ENCODE data around the gene OVOL2.
"Not testable (repeated sequence)": the region's sequence is repeated elsewhere in the genome, so short reads cannot be mapped to it uniquely, and the experiment has no call there.

Gene OVOL2

GRCh38 chr20:18046535-18046934 lies 11.2 kb downstream of the OVOL2 start:
- Histone ChIP-seq H3K4me3 (no peak overlapping the region), H3K36me3 (replicated peaks) (no peaks in the 10 kb centered on the region), H3K9me3 (no peaks in the 10 kb centered on the region), H3K27me3 (ENCODE audit: low read depth) (no peaks in the 10 kb centered on the region), H3K4me1 (no peaks in the 10 kb centered on the region)
- in situ Hi-C loops (cut with MboI; ENCODE audit: low sequenced_read_pairs), result no loop called here
- DNase-seq (ENCODE audit: low spot score in 2 of 2), result no peak

GRCh38 chr20:18042229-18042628 lies 15.5 kb downstream of the OVOL2 start:
- no peaks in the 10 kb centered on the region for H3K27me3 ChIP-seq (ENCODE audit: low read depth)
- no peak for DNase-seq (ENCODE audit: low spot score in 2 of 2)
- no peaks in the 10 kb centered on the region for H3K4me1 ChIP-seq
- no peaks in the 10 kb centered on the region for H3K9me3 ChIP-seq
- no peaks in the 10 kb centered on the region for H3K36me3 ChIP-seq (replicated peaks)
- in situ Hi-C loops (cut with MboI; ENCODE audit: low sequenced_read_pairs), result no loop called here
- H3K4me3 ChIP-seq, result no peak overlapping the region

GRCh38 chr20:18041462-18041861 lies 16.3 kb downstream of the OVOL2 start:
- Histone ChIP-seq H3K27me3 (ENCODE audit: low read depth) (no peaks in the 10 kb centered on the region), H3K36me3 (replicated peaks) (no peaks in the 10 kb centered on the region), H3K4me3 (no peak overlapping the region), H3K4me1 (no peaks in the 10 kb centered on the region), H3K9me3 (no peaks in the 10 kb centered on the region)
- in situ Hi-C loops (cut with MboI; ENCODE audit: low sequenced_read_pairs), result no loop called here
- no peak for DNase-seq (ENCODE audit: low spot score in 2 of 2)

GRCh38 chr20:18039063-18039462 lies 18.7 kb downstream of the OVOL2 start:
- in situ Hi-C loops (cut with MboI; ENCODE audit: low sequenced_read_pairs), result no loop called here
- no peaks in the 10 kb centered on the region for H3K36me3 ChIP-seq (replicated peaks)
- H3K4me3 ChIP-seq, result no peak overlapping the region
- DNase-seq (ENCODE audit: low spot score in 2 of 2), result no peak
- H3K27me3 ChIP-seq (ENCODE audit: low read depth), result no peaks in the 10 kb centered on the region
- no peaks in the 10 kb centered on the region for H3K9me3 ChIP-seq
- no peaks in the 10 kb centered on the region for H3K4me1 ChIP-seq

- H3K27me3 ChIP-seq (ENCODE audit: low read depth), result no peaks in the 10 kb centered on the region
- H3K36me3 ChIP-seq (replicated peaks), result no peaks in the 10 kb centered on the region
- H3K4me1 ChIP-seq, result no peaks in the 10 kb centered on the region
- DNase-seq (ENCODE audit: low spot score in 2 of 2), result no peak
- in situ Hi-C loops (cut with MboI; ENCODE audit: low sequenced_read_pairs), result no loop called here
- H3K4me3 ChIP-seq, result no peak overlapping the region
- no peaks in the 10 kb centered on the region for H3K9me3 ChIP-seq
These were observed 23.7 kb downstream of the OVOL2 start for GRCh38 chr20:18034039-18034438.

- Histone ChIP-seq H3K4me1 (no peaks in the 10 kb centered on the region), H3K4me3 (no peak overlapping the region), H3K9me3 (no peaks in the 10 kb centered on the region), H3K36me3 (replicated peaks) (no peaks in the 10 kb centered on the region), H3K27me3 (ENCODE audit: low read depth) (no peaks in the 10 kb centered on the region)
- no peak for DNase-seq (ENCODE audit: low spot score in 2 of 2)
- in situ Hi-C loops (cut with MboI; ENCODE audit: low sequenced_read_pairs), result no loop called here
These were observed 24.5 kb downstream of the OVOL2 start for GRCh38 chr20:18032977-18033892.

- no peaks in the 10 kb centered on the region for H3K4me1 ChIP-seq
- H3K4me3 ChIP-seq, result no peak overlapping the region
- no peaks in the 10 kb centered on the region for H3K9me3 ChIP-seq
- H3K27me3 ChIP-seq (ENCODE audit: low read depth), result no peaks in the 10 kb centered on the region
- H3K36me3 ChIP-seq (replicated peaks), result no peaks in the 10 kb centered on the region
- DNase-seq (ENCODE audit: low spot score in 2 of 2), result no peak
- in situ Hi-C loops (cut with MboI; ENCODE audit: low sequenced_read_pairs), result no loop called here
These were observed 25.7 kb downstream of the OVOL2 start for GRCh38 chr20:18031888-18032509.

GRCh38 chr20:18031050-18031449 lies 26.7 kb downstream of the OVOL2 start:
- Histone ChIP-seq H3K36me3 (replicated peaks) (no peaks in the 10 kb centered on the region), H3K27me3 (ENCODE audit: low read depth) (no peaks in the 10 kb centered on the region), H3K4me3 (no peak overlapping the region), H3K9me3 (no peaks in the 10 kb centered on the region), H3K4me1 (no peaks in the 10 kb centered on the region)
- in situ Hi-C loops (cut with MboI; ENCODE audit: low sequenced_read_pairs), result no loop called here
- no peak for DNase-seq (ENCODE audit: low spot score in 2 of 2)

GRCh38 chr20:18030020-18030419 lies 27.7 kb downstream of the OVOL2 start:
- Histone ChIP-seq H3K9me3 (no peaks in the 10 kb centered on the region), H3K4me1 (no peaks in the 10 kb centered on the region), H3K36me3 (replicated peaks) (no peaks in the 10 kb centered on the region), H3K27me3 (ENCODE audit: low read depth) (no peaks in the 10 kb centered on the region), H3K4me3 (no peak overlapping the region)
- DNase-seq (ENCODE audit: low spot score in 2 of 2), result no peak
- in situ Hi-C loops (cut with MboI; ENCODE audit: low sequenced_read_pairs), result no loop called here

GRCh38 chr20:18027011-18027410 lies 30.7 kb downstream of the OVOL2 start:
- H3K27me3 ChIP-seq (ENCODE audit: low read depth); in situ Hi-C loops (cut with MboI; ENCODE audit: low sequenced_read_pairs); DNase-seq (ENCODE audit: low spot score in 2 of 2); H3K36me3 ChIP-seq (replicated peaks); H3K4me3 ChIP-seq; H3K4me1 ChIP-seq; H3K9me3 ChIP-seq: not testable (repeated sequence)

- Histone ChIP-seq H3K9me3 (no peaks in the 10 kb centered on the region), H3K27me3 (ENCODE audit: low read depth) (no peaks in the 10 kb centered on the region), H3K4me3 (no peak overlapping the region), H3K4me1 (no peaks in the 10 kb centered on the region), H3K36me3 (replicated peaks) (no peaks in the 10 kb centered on the region)
- in situ Hi-C loops (cut with MboI; ENCODE audit: low sequenced_read_pairs), result no loop called here
- DNase-seq (ENCODE audit: low spot score in 2 of 2), result no peak
These were observed 33.0 kb downstream of the OVOL2 start for GRCh38 chr20:18024606-18025127.

- H3K4me3 ChIP-seq, result no peak overlapping the region
- H3K36me3 ChIP-seq (replicated peaks), result no peaks in the 10 kb centered on the region
- no peaks in the 10 kb centered on the region for H3K9me3 ChIP-seq
- no peaks in the 10 kb centered on the region for H3K27me3 ChIP-seq (ENCODE audit: low read depth)
- DNase-seq (ENCODE audit: low spot score in 2 of 2), result no peak
- in situ Hi-C loops (cut with MboI; ENCODE audit: low sequenced_read_pairs), result no loop called here
- H3K4me1 ChIP-seq, result no peaks in the 10 kb centered on the region
These were observed 36.8 kb downstream of the OVOL2 start for GRCh38 chr20:18020931-18021330.

- Histone ChIP-seq H3K27me3 (ENCODE audit: low read depth) (no peaks in the 10 kb centered on the region), H3K4me3 (no peak overlapping the region), H3K36me3 (replicated peaks) (no peaks in the 10 kb centered on the region), H3K4me1 (no peaks in the 10 kb centered on the region), H3K9me3 (no peaks in the 10 kb centered on the region)
- DNase-seq (ENCODE audit: low spot score in 2 of 2), result peak; percentile 6 to 24
- in situ Hi-C loops (cut with MboI; ENCODE audit: low sequenced_read_pairs), result no loop called here
These were observed 38.6 kb downstream of the OVOL2 start for GRCh38 chr20:18019068-18019467.

- H3K36me3 ChIP-seq (replicated peaks), result no peaks in the 10 kb centered on the region
- H3K4me3 ChIP-seq, result no peak overlapping the region
- in situ Hi-C loops (cut with MboI; ENCODE audit: low sequenced_read_pairs), result no loop called here
- no peaks in the 10 kb centered on the region for H3K27me3 ChIP-seq (ENCODE audit: low read depth)
- H3K9me3 ChIP-seq, result no peaks in the 10 kb centered on the region
- H3K4me1 ChIP-seq, result no peaks in the 10 kb centered on the region
- DNase-seq (ENCODE audit: low spot score in 2 of 2), result no peak
These were observed 39.6 kb downstream of the OVOL2 start for GRCh38 chr20:18018100-18018499.

All from HAP-1 (cell line).